ENCODE results near the gene SNX8. TPM values are rescaled to one million over a fixed set of nuclear protein-coding genes. Genes with fewer than 3 reads are reported as not detected.

SNX8 gene
- total and polyA plus RNA-seq, 2 experiments from 2014 or later, result 24.7 to 81.4 TPM

DNA sequence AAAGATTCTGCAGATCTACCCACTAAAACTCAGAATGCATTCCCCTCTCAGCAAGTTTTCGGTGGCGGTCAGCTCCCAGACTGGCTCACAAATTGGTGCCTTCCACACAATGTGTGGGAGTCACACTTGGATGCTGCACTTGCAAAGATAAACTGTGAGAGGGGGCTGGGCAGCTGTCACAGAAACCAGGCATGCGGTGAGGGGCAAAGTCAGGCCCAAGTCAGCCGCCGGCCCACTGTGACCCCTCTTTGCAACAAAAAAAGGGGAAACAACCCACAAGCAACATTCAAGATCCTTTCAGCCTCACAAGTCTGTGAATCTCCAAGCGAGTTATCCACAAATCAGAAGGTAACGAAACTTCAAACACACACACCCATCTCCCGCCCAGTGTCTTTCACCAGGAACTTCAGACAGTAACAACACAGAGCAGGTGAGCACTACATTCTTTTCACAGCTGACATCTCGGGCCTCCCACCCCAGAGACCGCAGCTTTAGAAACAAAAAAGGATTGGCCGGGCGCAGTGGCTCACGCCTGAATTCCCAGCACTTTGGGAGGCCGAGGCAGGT is 32.0 kb downstream of the SNX8 start:
- Histone ChIP-seq H3K9me3 (ENCODE audit: low read depth) (no peaks in the 10 kb centered on the region), H3K4me1 (ENCODE audit: insufficient read depth) (peaks cover 29% of the 10 kb centered on the region), H4K20me1 (ENCODE audit: insufficient read depth, poor library complexity, severe bottlenecking) (no peaks in the 10 kb centered on the region), H3K4me3 (no peak overlapping the region), H3K36me3 (replicated peaks; ENCODE audit: insufficient read depth, low read depth) (no peaks in the 10 kb centered on the region), H3K79me2 (peaks cover 46% of the 10 kb centered on the region), H3K4me2 (no peak overlapping the region), H2AFZ (no peak overlapping the region), H3K9me2 (replicated peaks; ENCODE audit: insufficient read depth) (no peaks in the 10 kb centered on the region), H3K27me3 (no peaks in the 10 kb centered on the region), H3K27ac (peak overlapping the region; percentile 60)
- TF ChIP-seq, protein P1, sequence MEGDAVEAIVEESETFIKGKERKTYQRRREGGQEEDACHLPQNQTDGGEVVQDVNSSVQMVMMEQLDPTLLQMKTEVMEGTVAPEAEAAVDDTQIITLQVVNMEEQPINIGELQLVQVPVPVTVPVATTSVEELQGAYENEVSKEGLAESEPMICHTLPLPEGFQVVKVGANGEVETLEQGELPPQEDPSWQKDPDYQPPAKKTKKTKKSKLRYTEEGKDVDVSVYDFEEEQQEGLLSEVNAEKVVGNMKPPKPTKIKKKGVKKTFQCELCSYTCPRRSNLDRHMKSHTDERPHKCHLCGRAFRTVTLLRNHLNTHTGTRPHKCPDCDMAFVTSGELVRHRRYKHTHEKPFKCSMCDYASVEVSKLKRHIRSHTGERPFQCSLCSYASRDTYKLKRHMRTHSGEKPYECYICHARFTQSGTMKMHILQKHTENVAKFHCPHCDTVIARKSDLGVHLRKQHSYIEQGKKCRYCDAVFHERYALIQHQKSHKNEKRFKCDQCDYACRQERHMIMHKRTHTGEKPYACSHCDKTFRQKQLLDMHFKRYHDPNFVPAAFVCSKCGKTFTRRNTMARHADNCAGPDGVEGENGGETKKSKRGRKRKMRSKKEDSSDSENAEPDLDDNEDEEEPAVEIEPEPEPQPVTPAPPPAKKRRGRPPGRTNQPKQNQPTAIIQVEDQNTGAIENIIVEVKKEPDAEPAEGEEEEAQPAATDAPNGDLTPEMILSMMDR (IDR thresholded peaks at IDR 0.05; ENCODE audit: poor library complexity), result no peak
- TF ChIP-seq EZH2phosphoT487 (IDR thresholded peaks at IDR 0.05; ENCODE audit: low read depth, severe bottlenecking, unreplicated experiment) (no peak), EZH2 (IDR thresholded peaks at IDR 0.05; ENCODE audit: borderline replicate concordance) (no peak)
- DNase-seq (ENCODE audit: low spot score), result no peak
- 72% methylated on average over 14 of the region's 14 CpGs for WGBS (ENCODE audit: low lambda C conversion rate, missing lambda C conversion rate)

DNA sequence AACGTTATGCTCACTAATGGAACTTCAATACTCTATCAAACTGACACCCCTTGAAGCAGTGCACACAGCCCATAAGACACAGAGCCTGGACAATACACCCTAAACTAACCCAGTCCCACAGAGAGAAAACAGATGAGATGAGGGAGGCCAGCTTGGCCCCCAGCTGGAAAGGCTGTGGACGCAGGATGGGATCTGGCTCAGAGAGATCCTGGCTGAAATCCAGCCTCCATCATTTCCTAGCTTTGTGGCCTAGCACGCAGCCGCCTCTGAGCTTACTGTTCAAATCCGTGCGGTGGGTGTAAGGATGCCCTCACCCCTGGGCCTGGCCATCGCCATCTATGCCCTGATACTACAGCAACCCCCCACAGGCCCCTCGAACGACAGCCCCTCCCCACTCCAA is 32.7 kb downstream of the SNX8 start:
- Histone ChIP-seq H3K79me2 (peaks cover 42% of the 10 kb centered on the region), H3K27me3 (no peaks in the 10 kb centered on the region), H3K9me3 (ENCODE audit: low read depth) (no peaks in the 10 kb centered on the region), H2AFZ (no peak overlapping the region), H4K20me1 (ENCODE audit: insufficient read depth, poor library complexity, severe bottlenecking) (no peaks in the 10 kb centered on the region), H3K36me3 (replicated peaks; ENCODE audit: insufficient read depth, low read depth) (no peaks in the 10 kb centered on the region), H3K27ac (peak overlapping the region; percentile 60), H3K4me1 (ENCODE audit: insufficient read depth) (peaks cover 29% of the 10 kb centered on the region), H3K4me3 (no peak overlapping the region), H3K4me2 (peak overlapping the region; percentile 2), H3K9me2 (replicated peaks; ENCODE audit: insufficient read depth) (no peaks in the 10 kb centered on the region)
- TF ChIP-seq EZH2 (IDR thresholded peaks at IDR 0.05; ENCODE audit: borderline replicate concordance) (no peak), EZH2phosphoT487 (IDR thresholded peaks at IDR 0.05; ENCODE audit: low read depth, severe bottlenecking, unreplicated experiment) (no peak)
- TF ChIP-seq, protein P1 (IDR thresholded peaks at IDR 0.05; ENCODE audit: poor library complexity), result no peak
- 73% methylated on average over 9 of the region's 9 CpGs for WGBS (ENCODE audit: low lambda C conversion rate, missing lambda C conversion rate)
- no peak for DNase-seq (ENCODE audit: low spot score)

DNA sequence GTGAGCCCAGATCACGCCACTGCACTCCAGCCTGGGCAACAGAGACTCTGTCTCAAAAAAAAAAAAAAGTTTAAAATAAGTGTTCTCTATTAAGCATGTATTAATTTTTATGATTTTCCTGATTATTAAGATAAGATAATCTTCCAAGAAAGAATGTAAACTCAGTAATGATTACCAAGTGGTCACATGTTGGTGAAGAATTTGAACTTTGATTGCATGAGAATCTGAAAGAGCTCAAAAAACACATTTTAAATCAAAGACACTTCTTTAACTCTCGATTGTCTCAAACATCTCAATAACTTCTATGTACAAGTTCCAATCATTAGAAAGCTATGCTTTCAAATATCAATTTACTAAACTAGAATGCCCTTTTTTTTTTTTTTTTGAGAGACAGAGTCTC is 33.8 kb downstream of the SNX8 start:
- H3K9me3 ChIP-seq (ENCODE audit: low read depth), result no peaks in the 10 kb centered on the region
- 56% methylated on average over 2 of the region's 2 CpGs for WGBS (ENCODE audit: low lambda C conversion rate, missing lambda C conversion rate)
- no peak overlapping the region for H2AFZ ChIP-seq
- H3K79me2 ChIP-seq, result peaks cover 39% of the 10 kb centered on the region
- H4K20me1 ChIP-seq (ENCODE audit: insufficient read depth, poor library complexity, severe bottlenecking), result no peaks in the 10 kb centered on the region
- peak overlapping the region; percentile 61 for H3K4me2 ChIP-seq
- peaks cover 29% of the 10 kb centered on the region for H3K4me1 ChIP-seq (ENCODE audit: insufficient read depth)
- TF ChIP-seq, protein P1 (IDR thresholded peaks at IDR 0.05; ENCODE audit: poor library complexity), result no peak
- TF ChIP-seq EZH2 (IDR thresholded peaks at IDR 0.05; ENCODE audit: borderline replicate concordance), result no peak
- H3K27me3 ChIP-seq, result no peaks in the 10 kb centered on the region
- DNase-seq (ENCODE audit: low spot score), result no peak
- no peaks in the 10 kb centered on the region for H3K36me3 ChIP-seq (replicated peaks; ENCODE audit: insufficient read depth, low read depth)
- no peak overlapping the region for H3K4me3 ChIP-seq
- H3K27ac ChIP-seq, result peak overlapping the region; percentile 84
- H3K9me2 ChIP-seq (replicated peaks; ENCODE audit: insufficient read depth), result no peaks in the 10 kb centered on the region

Data from hepatocyte (in vitro differentiated cells).